GM18867 (cell line): Measurements from ENCODE around the gene MYCBPAP.
A peak's percentile ranks its signal among the peaks of the same experiment; 100 is the strongest.

Experiments used
- ATAC-seq: cut with Tn5 transposase; IDR thresholded peaks from one replicate; pipeline ENCODE4 v1.9.1; 2021; ENCODE audit warnings: mild to moderate bottlenecking, moderate library complexity; ENCODE audit not compliant: unreplicated experiment

The MYCBPAP gene

GRCh38 chr17:50514936-50515702 is 6.9 kb downstream of the MYCBPAP start:
- no peak for ATAC-seq

DNA sequence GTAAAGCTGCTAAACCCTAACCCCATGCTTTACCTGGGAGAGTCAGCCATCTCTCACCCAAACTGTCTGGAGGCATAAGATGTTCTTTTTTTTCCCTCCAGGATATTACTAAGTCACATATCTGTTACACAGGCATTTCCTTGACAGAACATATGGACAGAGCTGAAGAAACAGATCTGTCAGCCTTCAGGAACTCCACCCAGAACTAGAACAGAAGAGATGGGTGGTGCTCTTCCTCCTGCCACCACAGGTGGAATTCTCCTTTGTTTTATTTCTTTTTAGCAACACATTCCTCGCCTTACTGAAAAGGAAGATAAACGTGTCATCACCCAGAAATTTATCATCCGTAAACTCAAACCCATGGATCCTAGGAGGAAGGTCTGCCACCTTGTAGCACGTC is 8.8 kb downstream of the MYCBPAP start:
- ATAC-seq = no peak

- ATAC-seq = no peak
Observed at GRCh38 chr17:50517504-50518383, 9.5 kb downstream of the MYCBPAP start.

- ATAC-seq = no peak
Observed at GRCh38 chr17:50518384-50519023, 10.3 kb downstream of the MYCBPAP start.

- ATAC-seq = no peak
Observed at GRCh38 chr17:50519141-50519834, 11.0 kb downstream of the MYCBPAP start.

DNA sequence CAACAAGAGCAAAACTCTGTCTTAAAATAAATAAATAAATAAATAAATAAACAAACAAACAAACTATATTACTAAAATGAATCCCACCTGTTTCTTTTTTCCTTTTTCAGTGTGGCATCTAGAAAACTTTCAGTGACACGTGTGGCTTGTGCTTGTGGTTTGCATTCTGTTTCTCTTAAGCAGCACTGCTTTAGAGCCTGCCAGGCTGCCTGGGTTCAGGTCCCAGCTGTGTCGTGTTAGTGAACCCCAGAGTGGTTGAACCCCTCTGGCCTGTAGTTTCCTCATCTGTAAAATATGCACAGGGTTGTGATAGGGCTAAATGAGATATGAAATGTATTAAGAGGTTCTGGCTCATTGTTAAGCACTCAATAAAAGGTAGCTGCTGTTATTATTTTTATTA is 12.2 kb downstream of the MYCBPAP start:
- peak; percentile 37 for ATAC-seq

DNA sequence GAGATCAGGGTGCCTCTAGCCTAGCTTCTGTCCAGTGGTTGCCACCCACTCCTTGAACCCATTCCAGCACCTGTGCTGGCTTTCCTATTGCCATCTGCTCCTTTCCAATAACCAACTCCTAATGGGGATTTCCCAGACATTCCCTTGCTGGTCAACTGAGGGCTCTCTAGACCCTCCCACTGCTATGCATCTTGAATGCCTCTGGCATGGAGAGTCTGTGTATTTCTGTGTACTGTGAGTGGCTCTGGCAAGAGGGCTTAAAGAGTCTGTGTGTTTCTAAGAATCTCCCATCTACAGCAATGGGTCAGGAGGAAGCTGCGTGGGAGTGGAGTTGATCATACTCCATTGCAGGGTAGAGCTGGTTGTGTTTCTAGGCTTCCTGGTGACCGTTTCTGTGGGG is 13.3 kb downstream of the MYCBPAP start:
- ATAC-seq = no peak

DNA sequence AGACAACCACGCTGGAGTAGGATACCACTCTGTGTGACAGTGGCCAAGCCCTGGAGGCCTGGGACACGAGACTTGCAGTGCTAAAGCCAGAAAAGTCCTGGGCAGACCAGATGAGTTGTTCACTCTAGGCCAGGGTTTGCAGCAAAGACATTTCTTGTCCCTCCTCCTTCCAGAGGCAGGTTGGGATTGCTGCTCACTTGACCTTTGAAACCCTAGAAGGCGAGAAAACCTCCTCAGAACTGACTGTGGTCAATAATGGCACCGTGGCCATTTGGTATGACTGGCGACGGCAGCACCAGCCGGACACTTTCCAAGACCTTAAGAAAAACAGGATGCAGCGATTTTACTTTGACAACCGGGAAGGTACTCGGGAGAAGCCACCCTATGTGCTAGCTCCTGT is 14.5 kb downstream of the MYCBPAP start:
- no peak for ATAC-seq

GRCh38 chr17:50523208-50523607 is 15.0 kb downstream of the MYCBPAP start:
- ATAC-seq = no peak

DNA sequence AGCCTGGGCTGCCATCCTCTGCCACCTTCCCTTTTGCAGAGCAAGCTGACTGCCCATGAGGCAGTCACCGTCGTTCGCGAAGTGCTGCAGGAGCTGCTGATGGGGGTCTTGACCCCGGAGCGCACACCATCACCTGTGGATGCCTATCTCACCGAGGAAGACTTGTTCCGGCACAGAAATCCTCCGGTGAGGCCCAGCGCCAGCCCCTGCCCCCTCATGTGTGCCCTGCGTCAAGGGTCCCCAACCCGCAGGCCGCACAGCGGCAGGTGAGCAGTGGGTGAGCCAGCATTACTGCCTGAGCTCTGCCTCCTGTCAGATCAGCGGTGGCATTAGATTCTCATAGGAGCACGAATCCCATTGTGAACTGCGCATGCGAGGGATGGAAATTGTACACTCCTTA is 16.6 kb downstream of the MYCBPAP start:
- ATAC-seq = no peak

- ATAC-seq = no peak
Observed at GRCh38 chr17:50527155-50527762, 19.0 kb downstream of the MYCBPAP start.

DNA sequence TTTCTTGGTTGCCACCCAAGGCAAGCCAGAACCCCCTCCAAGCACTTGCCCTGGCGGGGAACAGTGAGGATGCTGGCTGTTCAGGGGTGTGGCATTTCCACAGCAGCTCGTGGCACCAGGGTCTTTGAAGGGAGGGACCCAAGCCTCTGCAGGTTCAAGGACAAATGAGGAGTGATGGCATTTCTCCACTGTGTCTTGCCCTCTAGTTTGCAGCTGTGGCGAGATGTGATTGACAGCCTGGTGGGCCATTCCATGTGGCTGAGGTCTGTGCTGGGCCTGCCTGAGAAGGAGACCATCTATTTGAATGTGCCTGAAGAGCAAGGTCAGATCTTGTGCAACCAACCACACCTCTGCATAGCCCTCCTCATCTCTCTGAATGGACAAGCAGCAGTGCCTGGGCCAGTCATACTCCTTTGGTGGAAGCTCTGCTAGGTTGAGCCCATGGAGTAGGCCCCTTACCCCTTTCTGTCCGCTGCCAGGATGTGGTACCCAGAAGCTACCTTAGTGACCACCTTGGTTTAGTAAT is 19.8 kb downstream of the MYCBPAP start:
- ATAC-seq = no peak

DNA sequence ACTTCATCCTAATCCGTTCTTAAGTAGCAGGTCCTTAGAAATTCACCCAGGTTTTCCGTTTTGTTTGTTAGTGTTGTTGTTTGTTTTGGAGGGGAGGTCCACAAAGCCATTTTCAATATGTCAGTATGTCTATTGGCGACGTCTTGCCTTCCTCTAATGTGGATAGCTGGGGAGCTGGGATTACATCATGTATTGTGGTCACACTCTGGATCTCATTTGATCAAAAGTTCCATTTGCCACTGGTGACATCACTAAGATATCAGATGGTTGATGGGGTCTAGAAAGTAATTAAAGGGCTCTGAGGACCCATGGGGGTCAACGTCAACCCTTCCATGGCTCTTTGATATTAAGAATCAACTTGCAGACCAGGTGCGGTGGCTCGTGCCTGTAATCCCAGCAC is 21.6 kb downstream of the MYCBPAP start:
- ATAC-seq = no peak

- no peak for ATAC-seq
Observed at GRCh38 chr17:50531428-50532025, 23.3 kb downstream of the MYCBPAP start.

GRCh38 chr17:50532452-50533024 is 24.3 kb downstream of the MYCBPAP start, which contains the start of gene EPN3:
EPN3 (plus strand) TSS chr17:50532735; CDS start chr17:50536557, 3,822 bp downstream.
- ATAC-seq = no peak

GRCh38 chr17:50533185-50533584 is 24.9 kb downstream of the MYCBPAP start:
- ATAC-seq = no peak

DNA sequence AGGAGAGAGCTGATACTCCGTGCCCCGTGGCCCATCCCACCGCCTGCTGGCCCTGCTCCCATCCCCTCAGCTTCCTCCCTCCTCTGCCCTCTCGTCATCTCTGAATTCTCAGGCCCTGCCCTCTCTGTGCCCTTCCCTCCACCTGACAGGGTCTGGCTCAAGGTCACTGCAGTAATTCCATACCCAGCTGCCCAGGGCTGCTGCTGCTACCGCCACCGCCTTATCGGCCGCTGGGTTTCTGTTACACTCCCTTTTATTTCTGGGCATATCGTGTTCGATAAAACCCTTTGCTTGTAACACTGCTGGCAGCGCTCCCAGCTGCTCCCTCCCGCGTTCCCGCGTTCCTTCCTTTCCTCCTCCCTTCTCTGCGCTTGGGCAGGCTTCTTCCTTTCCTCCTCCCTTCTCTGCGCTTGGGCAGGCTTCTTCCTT is 25.5 kb downstream of the MYCBPAP start:
- no peak for ATAC-seq

DNA sequence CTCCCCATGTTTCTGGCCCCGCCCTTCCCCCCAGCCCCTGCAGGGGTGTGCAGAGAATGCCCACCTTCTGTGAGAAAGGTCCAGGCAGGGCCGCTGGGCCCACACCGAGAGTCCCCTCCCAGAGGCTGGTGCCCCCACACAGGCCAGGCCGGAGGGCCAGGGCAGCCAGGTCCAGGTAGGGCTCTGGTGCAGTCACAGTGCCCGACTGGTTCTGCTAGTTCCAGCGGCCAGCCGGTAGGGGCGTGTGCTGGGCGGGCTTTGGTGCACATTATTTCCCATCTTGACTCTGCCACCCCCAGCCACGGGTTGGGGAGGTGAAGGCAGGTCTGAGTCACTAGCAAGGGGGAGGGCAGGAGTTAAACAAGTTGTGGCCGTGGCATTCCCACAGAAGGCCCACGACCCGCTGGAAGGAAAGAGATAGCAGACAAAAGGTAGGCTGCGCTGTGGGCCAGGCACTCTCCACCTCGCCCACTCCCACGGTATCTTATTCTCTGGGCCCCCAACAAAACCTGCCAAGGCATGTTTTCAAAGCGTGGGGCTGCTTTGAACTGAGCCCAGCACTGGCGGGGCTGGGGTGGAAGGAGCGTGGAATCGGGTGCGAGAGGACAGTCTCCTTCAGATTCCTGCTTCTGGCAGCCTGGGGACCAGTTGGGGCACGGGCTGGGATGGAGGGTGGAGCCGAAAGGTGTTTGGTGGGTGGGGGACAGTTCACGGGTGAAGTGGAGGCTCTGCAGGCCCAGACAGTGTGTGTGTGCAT is 26.2 kb downstream of the MYCBPAP start:
- ATAC-seq = no peak

- no peak for ATAC-seq
Observed at GRCh38 chr17:50534979-50535326, 26.7 kb downstream of the MYCBPAP start.
